Panc1 (cell line): Measurements from ENCODE around the gene KCNK10.

Experiments used
- POLR2AphosphoS5 ChIP-seq: IDR thresholded peaks from 2 replicates; pipeline ENCODE4 v1.6.1; 2012; ENCODE audit warnings: mild to moderate bottlenecking, low read depth, low read length, moderate library complexity
- SIN3A ChIP-seq: IDR thresholded peaks from 2 replicates; pipeline ENCODE4 v1.6.1; 2012; ENCODE audit warnings: low read depth, mild to moderate bottlenecking, low read length, moderate library complexity, borderline replicate concordance; ENCODE audit not compliant: insufficient read depth
- TF ChIP-seq, protein P1 (sequence below): fragments of 450-650 bp; IDR thresholded peaks from 2 replicates; pipeline ENCODE4 v1.5.1; 2017; ENCODE audit warnings: mild to moderate bottlenecking

DNA sequence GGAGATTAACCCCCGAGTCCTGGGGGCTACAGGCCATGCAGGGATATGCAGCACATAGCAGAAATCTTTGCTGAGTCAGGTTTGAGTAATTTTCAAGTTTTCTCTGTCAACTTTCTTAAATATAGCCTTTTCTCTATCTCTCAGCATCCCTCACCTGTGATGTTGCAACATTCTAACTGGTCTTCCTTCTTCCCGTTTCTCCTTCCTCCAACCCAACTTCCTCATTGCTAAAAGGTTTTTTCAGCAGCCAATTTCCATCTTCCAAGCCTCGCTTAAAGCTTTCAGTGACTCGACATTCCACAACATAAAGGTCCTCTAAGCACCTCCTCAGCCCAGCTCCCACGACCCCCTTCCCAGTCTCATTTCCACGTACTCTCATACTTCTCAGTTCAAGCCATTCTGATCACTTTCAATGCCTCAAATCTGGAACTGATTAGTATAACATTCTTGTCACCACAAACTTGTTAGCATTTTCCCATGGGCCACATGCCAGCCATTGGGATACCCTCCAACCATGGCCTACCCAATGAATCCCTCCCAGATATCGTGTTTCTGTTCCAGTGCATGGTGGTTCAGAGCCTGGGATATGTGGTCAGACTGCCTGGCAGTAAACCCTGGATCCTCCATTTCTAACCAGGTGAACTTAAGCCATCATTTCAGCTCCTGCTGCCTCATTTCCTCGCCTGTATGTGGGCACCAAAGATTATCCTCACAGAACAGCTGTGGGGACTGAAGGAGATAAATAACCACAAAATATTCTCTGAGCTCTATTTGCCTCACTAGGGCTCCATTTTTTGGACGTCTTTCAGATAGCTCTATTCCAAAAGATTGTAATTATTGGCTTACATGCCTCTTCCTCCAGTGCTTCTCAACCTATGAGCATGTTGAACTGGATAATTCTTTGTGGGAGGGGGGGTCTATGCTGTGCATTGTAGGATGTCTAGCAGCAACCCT lies 65.8 kb downstream of the KCNK10 start:
- TF ChIP-seq, protein P1, sequence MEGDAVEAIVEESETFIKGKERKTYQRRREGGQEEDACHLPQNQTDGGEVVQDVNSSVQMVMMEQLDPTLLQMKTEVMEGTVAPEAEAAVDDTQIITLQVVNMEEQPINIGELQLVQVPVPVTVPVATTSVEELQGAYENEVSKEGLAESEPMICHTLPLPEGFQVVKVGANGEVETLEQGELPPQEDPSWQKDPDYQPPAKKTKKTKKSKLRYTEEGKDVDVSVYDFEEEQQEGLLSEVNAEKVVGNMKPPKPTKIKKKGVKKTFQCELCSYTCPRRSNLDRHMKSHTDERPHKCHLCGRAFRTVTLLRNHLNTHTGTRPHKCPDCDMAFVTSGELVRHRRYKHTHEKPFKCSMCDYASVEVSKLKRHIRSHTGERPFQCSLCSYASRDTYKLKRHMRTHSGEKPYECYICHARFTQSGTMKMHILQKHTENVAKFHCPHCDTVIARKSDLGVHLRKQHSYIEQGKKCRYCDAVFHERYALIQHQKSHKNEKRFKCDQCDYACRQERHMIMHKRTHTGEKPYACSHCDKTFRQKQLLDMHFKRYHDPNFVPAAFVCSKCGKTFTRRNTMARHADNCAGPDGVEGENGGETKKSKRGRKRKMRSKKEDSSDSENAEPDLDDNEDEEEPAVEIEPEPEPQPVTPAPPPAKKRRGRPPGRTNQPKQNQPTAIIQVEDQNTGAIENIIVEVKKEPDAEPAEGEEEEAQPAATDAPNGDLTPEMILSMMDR = no peak
- TF ChIP-seq SIN3A (no peak), POLR2AphosphoS5 (no peak)
